HCT116 (cell line): Measurements from ENCODE around the gene MACF1. TPM values are rescaled to one million over a fixed set of nuclear protein-coding genes. Genes with fewer than 3 reads are reported as not detected.

Experiments
- ATAC-seq: fragments of 200-7000 bp; cut with Tn5 transposase; 2 replicates; pipeline ENCODE4 v1.9.1; 2020; ENCODE audit warnings: mild to moderate bottlenecking, moderate library complexity
- BruUV-seq: library from RNA; stranded (reverse); fragments of 400-500 nt; replicated peaks from 2 replicates; lab custom pipeline; 2021; lab: Mats Ljungman, UMichigan
- CTCF ChIA-PET: fragments of 300-600 bp; sonication (Branson Sonifier 250); formaldehyde crosslinking; loops from one replicate; lab custom pipeline; 2021; ENCODE audit warnings: antibody characterized with exemption; lab: Charles Lee
- POLR2A ChIA-PET: fragments of 300-600, 350-600 bp; sonication (Branson Sonifier 250); formaldehyde crosslinking; loops from one replicate; lab custom pipeline; 2021; ENCODE audit warnings: antibody characterized with exemption; lab: Charles Lee
- RAD21 ChIA-PET, 2 experiments: fragments of 300-600 bp; sonication (Branson Sonifier 250); formaldehyde crosslinking; loops; one replicate each; lab custom pipeline; 2023; ENCODE audit warnings: low total read pairs in 2 of 2; ENCODE audit not compliant: uncharacterized antibody in 2 of 2, unreplicated experiment in 2 of 2, low non-redundant PET in 1 of 2; lab: Charles Lee
- DNase-seq: peaks from one replicate; pipeline ENCODE4 v3.0.0-alpha.2; 2010; ENCODE audit warnings: low read depth, low spot score
- H2AFZ ChIP-seq: fragments of 200-600 bp; shearing (Covaris generic), sonication (generic); 2 replicates; pipeline ENCODE4 v1.6.1; 2017; ENCODE audit warnings: low read depth, mixed run types, mixed read lengths, antibody characterized with exemption, low read length; ENCODE audit not compliant: poor library complexity, severe bottlenecking
- H3K27ac ChIP-seq: 2 replicates; pipeline ENCODE4 v1.5.1; 2012; ENCODE audit warnings: low read depth, low read length
- H3K27me3 ChIP-seq: fragments of 200-600 bp; sonication (generic); 2 replicates; pipeline ENCODE4 v1.6.1; 2016; ENCODE audit warnings: mixed run types, low read length, mixed read lengths; ENCODE audit not compliant: insufficient read depth
- H3K36me3 ChIP-seq, 2 experiments: fragments of 200-500 bp in 1 of 2; fragments of 200-600 bp in 1 of 2; sonication (Bioruptor generic) in 1 of 2; sonication (generic) in 1 of 2; 2 replicates each; pipeline versions ENCODE4 v1.5.1 to v1.6.1; 2014 to 2016; ENCODE audit warnings: low read length in 2 of 2, inconsistent platforms in 1 of 2, mixed read lengths in 1 of 2, mixed run types in 1 of 2; ENCODE audit not compliant: insufficient read depth in 2 of 2, control insufficient read depth in 1 of 2
- H3K4me1 ChIP-seq, 2 experiments: fragments of 200-600 bp in 1 of 2; sonication (generic) in 1 of 2; 2 replicates each; pipeline versions ENCODE4 v1.5.1 to v1.6.1; 2012 to 2017; ENCODE audit warnings: low read length in 2 of 2, inconsistent platforms in 1 of 2, mild to moderate bottlenecking in 1 of 2, mixed read lengths in 1 of 2, mixed run types in 1 of 2, moderate library complexity in 1 of 2; ENCODE audit not compliant: insufficient read depth in 2 of 2, control insufficient read depth in 1 of 2
- H3K4me2 ChIP-seq: fragments of 200-600 bp; sonication (generic); 2 replicates; pipeline ENCODE4 v1.6.1; 2017; ENCODE audit warnings: mixed run types, low read length, mixed read lengths
- H3K4me3 ChIP-seq, 2 experiments: fragments of 200-600 bp in 1 of 2; sonication (generic) in 1 of 2; replicated peaks in 1 of 2; 2 replicates each; pipeline ENCODE4 v1.5.1; 2011 to 2016; ENCODE audit warnings: low read length in 2 of 2, control low read depth in 1 of 2, low read depth in 1 of 2, mild to moderate bottlenecking in 1 of 2, mixed read lengths in 1 of 2, mixed run types in 1 of 2
- H3K79me2 ChIP-seq: fragments of 200-600 bp; sonication (generic); 2 replicates; pipeline ENCODE4 v1.6.1; 2017; ENCODE audit warnings: mild to moderate bottlenecking, mixed run types, low read length, moderate library complexity, mixed read lengths; ENCODE audit not compliant: insufficient read depth
- H3K9ac ChIP-seq: fragments of 200-600 bp; sonication (generic); 2 replicates; pipeline ENCODE4 v1.6.1; 2016; ENCODE audit warnings: low read length, mixed read lengths
- H3K9me2 ChIP-seq: fragments of 200-600 bp; sonication (generic), shearing (Covaris generic); 2 replicates; pipeline ENCODE4 v1.6.1; 2017; ENCODE audit warnings: mixed run types, mild to moderate bottlenecking, moderate library complexity; ENCODE audit not compliant: insufficient read depth
- H3K9me3 ChIP-seq, 2 experiments: fragments of 200-500 bp in 1 of 2; fragments of 200-600 bp in 1 of 2; sonication (Bioruptor generic) in 1 of 2; sonication (generic) in 1 of 2; 2 replicates each; pipeline ENCODE4 v1.6.1; 2014 to 2017; ENCODE audit warnings: low read length in 2 of 2, mixed read lengths in 2 of 2, inconsistent platforms in 1 of 2, low read depth in 1 of 2, mild to moderate bottlenecking in 1 of 2, mixed run types in 1 of 2, moderate library complexity in 1 of 2; ENCODE audit not compliant: control insufficient read depth in 1 of 2, insufficient read depth in 1 of 2
- H4K20me1 ChIP-seq: fragments of 200-600 bp; sonication (generic), shearing (Covaris generic); 2 replicates; pipeline ENCODE4 v1.6.1; 2017; ENCODE audit warnings: mixed run types, mild to moderate bottlenecking, moderate library complexity; ENCODE audit not compliant: insufficient read depth
- ATF3 ChIP-seq: IDR thresholded peaks from 2 replicates; pipeline ENCODE4 v1.6.1; 2012
- CBX3 ChIP-seq: IDR thresholded peaks from 2 replicates; pipeline ENCODE4 v1.6.1; 2012; ENCODE audit warnings: low read depth
- CTCF ChIP-seq, 3 experiments: fragments of 200-600 bp in 1 of 3; sonication (generic) in 1 of 3; IDR thresholded peaks in 2 of 3; conservative IDR thresholded peaks in 1 of 3; 2 replicates each; pipeline ENCODE4 v1.5.1; 2012 to 2017; ENCODE audit warnings: low read depth in 2 of 3, low read length in 2 of 3, antibody characterized with exemption in 1 of 3, borderline replicate concordance in 1 of 3, control low read depth in 1 of 3, mild to moderate bottlenecking in 1 of 3, mixed read lengths in 1 of 3, mixed run types in 1 of 3, moderate library complexity in 1 of 3; ENCODE audit not compliant: insufficient read depth in 1 of 3
- EGR1 ChIP-seq: IDR thresholded peaks from 2 replicates; pipeline ENCODE4 v1.6.1; 2012; ENCODE audit warnings: low read depth
- EZH2 ChIP-seq: fragments of 200-600 bp; sonication (generic); IDR thresholded peaks from 2 replicates; pipeline ENCODE4 v1.6.1; 2017; ENCODE audit warnings: antibody characterized with exemption, mixed run types
- EZH2phosphoT487 ChIP-seq: fragments of 200-600 bp; IDR thresholded peaks from 2 replicates; pipeline ENCODE4 v1.6.1; 2018; ENCODE audit warnings: antibody characterized with exemption, borderline replicate concordance
- FOSL1 ChIP-seq: IDR thresholded peaks from 2 replicates; pipeline ENCODE4 v1.6.1; 2012; ENCODE audit warnings: low read depth
- POLR2AphosphoS5 ChIP-seq: IDR thresholded peaks from 2 replicates; pipeline ENCODE4 v1.6.1; 2011; ENCODE audit warnings: mild to moderate bottlenecking, low read depth, low read length, moderate library complexity
- SIN3A ChIP-seq: IDR thresholded peaks from 2 replicates; pipeline ENCODE4 v1.6.1; 2012; ENCODE audit warnings: low read depth
- SRF ChIP-seq: IDR thresholded peaks from 2 replicates; pipeline ENCODE4 v1.6.1; 2012; ENCODE audit warnings: low read depth
- TCF7L2 ChIP-seq: IDR thresholded peaks from 2 replicates; pipeline ENCODE4 v1.7.0; 2011; ENCODE audit warnings: borderline replicate concordance, inconsistent platforms; ENCODE audit not compliant: insufficient read depth, insufficient read length; ENCODE audit errors: extremely low read depth
- YY1 ChIP-seq: IDR thresholded peaks from 2 replicates; pipeline ENCODE4 v1.6.1; 2011; ENCODE audit warnings: low read length, low read depth, moderate library complexity, mild to moderate bottlenecking; ENCODE audit not compliant: insufficient replicate concordance; ENCODE audit errors: extremely low read depth
- ZFX ChIP-seq: fragments of 450-650 bp; IDR thresholded peaks from 2 replicates; pipeline ENCODE4 v1.6.1; 2017
- ZNF274 ChIP-seq: fragments of 200-500 bp; sonication (Bioruptor generic); IDR thresholded peaks from 2 replicates; pipeline ENCODE4 v1.6.1; 2014; ENCODE audit warnings: mild to moderate bottlenecking, low read depth, low read length, inconsistent platforms
- intact Hi-C: fragments of 100-400 bp; cut with micrococcal nuclease; formaldehyde crosslinking; loops from 2 replicates; pipeline ENCODE4 v1.10.0; 2022
- total RNA-seq: library from RNA; stranded (reverse); gene quantifications from one replicate; pipeline ENCODE4 v1.2.1, GENCODE V29; 2021; ENCODE audit not compliant: unreplicated experiment

MACF1 gene
- total RNA-seq, 1 experiment from 2014 or later = 146 TPM

GRCh38 chr1:39269349-39269748 lies 64.9 kb downstream of the MACF1 start:
- Histone ChIP-seq H3K79me2 (no peaks in the 10 kb centered on the region; the same call in 1 of the 2 replicates), H3K27ac (no peak overlapping the region), H3K4me3 (no peak overlapping the region), H3K9me2 (no peaks in the 10 kb centered on the region), H3K27me3 (no peaks in the 10 kb centered on the region), H3K4me2 (no peak overlapping the region), H2AFZ (no peak overlapping the region), H3K9ac (no peak overlapping the region), H3K9me3 (no peaks in the 10 kb centered on the region), H3K4me1 (no peaks in the 10 kb centered on the region; a peak in 1 of 4 replicates), H4K20me1 (no peaks in the 10 kb centered on the region), H3K36me3 (no peaks in the 10 kb centered on the region)
- CTCF ChIA-PET = interaction anchor here (0.7 to 1.3 kb wide), 2 partner anchors 142 to 270 kb away, joined by 3 read pairs; no protein-coding TSS in a partner anchor
- BruUV-seq = no TSS peak
- no peak for ATAC-seq
- RAD21 ChIA-PET = no interaction called here
- intact Hi-C loops = loop anchor here (5.0 kb wide), 1 partner anchor 453 kb away; no protein-coding TSS in a partner anchor
- POLR2A ChIA-PET = no interaction called here
- TF ChIP-seq ZNF274 = no peak
- no peak for DNase-seq

GRCh38 chr1:39269791-39270342 lies 65.4 kb downstream of the MACF1 start:
- H3K79me2 ChIP-seq = no peaks in the 10 kb centered on the region; the same call in 1 of the 2 replicates
- no peaks in the 10 kb centered on the region for H4K20me1 ChIP-seq
- ChIA-PET CTCF (interaction anchor here (0.7 to 1.3 kb wide), 2 partner anchors 141 to 269 kb away, joined by 3 read pairs; no protein-coding TSS in a partner anchor), POLR2A (no interaction called here), RAD21 (no interaction called here)
- H3K9ac ChIP-seq = no peak overlapping the region
- DNase-seq (no peak), ATAC-seq (no peak)
- BruUV-seq = no TSS peak
- no peaks in the 10 kb centered on the region for H3K27me3 ChIP-seq
- intact Hi-C loops = loop anchor here (5.0 kb wide), 1 partner anchor 452 kb away; no protein-coding TSS in a partner anchor
- no peak for TF ChIP-seq EGR1
- no peak for TF ChIP-seq POLR2AphosphoS5
- no peak for TF ChIP-seq YY1
- no peak for TF ChIP-seq CBX3
- no peak for TF ChIP-seq EZH2phosphoT487
- no peak for TF ChIP-seq ATF3
- TF ChIP-seq SIN3A = no peak
- TF ChIP-seq EZH2 = no peak
- no peak for TF ChIP-seq CTCF (IDR thresholded peaks at IDR 0.05 in 2 of 3, conservative IDR thresholded peaks at IDR 0.05 in 1 of 3; ENCODE audit: borderline replicate concordance in 1 of 3, insufficient read depth in 1 of 3, low read depth in 2 of 3, low read length in 2 of 3)
- TF ChIP-seq TCF7L2 = no peak
- TF ChIP-seq FOSL1 = no peak
- no peak for TF ChIP-seq SRF
- no peak for TF ChIP-seq ZFX
- no peak overlapping the region for H3K4me2 ChIP-seq
- H3K9me3 ChIP-seq = no peaks in the 10 kb centered on the region
- no peak overlapping the region for H2AFZ ChIP-seq
- H3K9me2 ChIP-seq = no peaks in the 10 kb centered on the region
- H3K4me1 ChIP-seq = no peaks in the 10 kb centered on the region; a peak in 1 of 4 replicates
- no peak overlapping the region for H3K27ac ChIP-seq
- H3K36me3 ChIP-seq = no peaks in the 10 kb centered on the region
- no peak overlapping the region for H3K4me3 ChIP-seq
